Measurements from ENCODE around the gene LTA4H.

The LTA4H gene

DNA sequence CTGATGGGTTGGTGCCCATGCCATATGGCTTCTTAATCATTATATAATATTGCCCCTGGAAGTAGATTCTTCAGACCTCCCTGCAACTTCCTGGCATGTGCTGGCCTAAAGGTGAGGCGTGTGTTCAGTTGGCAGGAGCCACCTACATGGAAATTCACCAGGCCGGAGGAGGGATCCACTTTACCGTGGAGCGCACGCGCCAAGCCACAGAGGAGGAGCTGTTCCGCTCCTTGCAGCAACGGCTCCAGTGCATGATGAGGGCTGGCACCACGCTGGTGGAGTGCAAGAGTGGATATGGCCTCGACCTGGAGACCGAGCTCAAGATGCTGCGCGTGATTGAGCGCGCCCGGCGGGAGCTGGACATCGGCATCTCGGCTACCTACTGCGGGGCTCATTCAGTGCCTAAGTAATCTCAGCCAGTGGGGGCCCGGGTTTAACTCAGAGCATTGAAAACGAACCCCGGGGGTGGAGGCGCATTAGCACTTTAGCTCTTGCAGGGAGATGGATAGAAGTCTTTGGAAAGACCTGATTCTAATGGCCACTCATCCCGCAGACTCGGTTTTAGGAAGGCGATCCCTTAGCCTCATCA is 78.7 kb downstream of the LTA4H start:
- DNase-seq (ENCODE audit: low spot score), result no peak

DNA sequence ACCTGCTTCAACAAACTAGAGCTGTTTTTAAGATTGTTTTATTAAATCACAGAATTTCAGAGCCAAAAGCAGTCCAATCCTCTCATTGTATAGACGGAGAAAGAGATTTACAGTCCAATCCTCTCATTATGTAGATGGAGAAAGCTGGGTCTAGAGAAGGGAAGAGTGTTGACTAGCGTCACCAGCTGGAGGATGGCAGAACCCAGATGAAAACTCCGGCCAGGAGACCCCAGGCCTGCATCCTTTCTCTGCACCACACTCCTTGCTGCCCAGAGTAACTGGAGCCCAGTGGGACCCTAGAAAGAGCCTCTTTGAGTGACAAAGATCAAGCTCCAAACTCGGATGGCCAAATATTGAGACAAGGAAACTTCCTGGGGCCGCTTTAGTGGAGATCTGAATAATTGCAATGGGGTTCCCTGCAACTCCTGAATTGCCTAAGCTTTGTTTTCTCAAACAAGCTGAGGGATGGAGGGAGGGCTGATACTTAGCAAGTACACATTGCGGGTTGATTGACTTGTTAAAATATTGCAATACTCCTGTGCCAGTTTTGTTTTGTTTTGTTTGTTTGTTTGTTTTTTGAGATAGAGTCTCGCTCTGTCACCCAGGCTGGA is 79.7 kb downstream of the LTA4H start:
- DNase-seq (ENCODE audit: low spot score), result no peak

DNA sequence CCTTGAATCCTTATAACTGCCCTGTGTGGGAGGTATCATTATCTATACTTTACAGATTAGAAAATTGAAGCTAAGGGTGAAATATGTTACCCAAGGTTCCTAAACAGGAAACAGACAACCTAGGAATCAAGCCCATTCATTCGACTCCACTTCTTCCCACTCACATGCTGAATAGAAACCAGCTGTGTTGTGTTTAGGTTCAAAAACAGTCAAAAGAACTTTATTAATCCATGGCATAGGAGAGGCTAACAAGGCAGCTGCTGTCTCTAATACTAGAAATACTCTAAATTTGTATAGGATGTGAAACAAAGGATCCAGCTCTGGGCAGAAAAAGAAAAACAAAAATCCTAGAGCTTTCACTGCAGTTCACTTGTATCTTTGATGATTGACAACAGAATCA is 82.4 kb downstream of the LTA4H start:
- no peak for DNase-seq (ENCODE audit: low spot score)

DNA sequence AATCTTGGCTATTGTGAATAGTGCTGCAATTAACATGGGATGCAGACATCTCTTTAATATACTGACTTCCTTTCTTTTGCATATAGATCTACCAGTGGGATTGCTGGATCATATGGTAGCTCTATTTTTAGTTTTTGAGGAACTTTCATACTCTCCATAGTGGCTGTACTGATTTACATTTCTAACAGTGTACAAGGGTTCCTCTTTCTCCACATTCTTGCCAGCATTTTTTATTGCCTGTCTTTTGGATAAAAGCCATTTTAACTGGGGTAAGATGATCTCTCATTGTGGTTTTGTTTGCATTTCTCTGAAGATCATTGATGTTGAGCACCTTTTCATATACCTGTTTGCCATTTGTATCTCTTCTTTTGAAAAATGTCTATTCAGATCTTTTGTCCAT is 83.9 kb downstream of the LTA4H start:
- no peak for DNase-seq (ENCODE audit: low spot score)
